OCI-LY1 (cell line): ENCODE measurements around the gene CPPED1.

Experiments
- EZH2 ChIP-seq: fragments of 200-600 bp; sonication (generic), shearing (Covaris generic); IDR thresholded peaks from 2 replicates; pipeline ENCODE4 v1.8.0; 2017; ENCODE audit warnings: borderline replicate concordance, mixed run types, mild to moderate bottlenecking, antibody characterized with exemption, low read length, moderate library complexity, mixed read lengths
- TF ChIP-seq, protein P1 (sequence below): fragments of 200-600 bp; sonication (generic), shearing (Covaris generic); IDR thresholded peaks from 2 replicates; pipeline ENCODE4 v1.5.1; 2017; ENCODE audit warnings: mild to moderate bottlenecking, antibody characterized with exemption, low read length, moderate library complexity, mixed read lengths

DNA sequence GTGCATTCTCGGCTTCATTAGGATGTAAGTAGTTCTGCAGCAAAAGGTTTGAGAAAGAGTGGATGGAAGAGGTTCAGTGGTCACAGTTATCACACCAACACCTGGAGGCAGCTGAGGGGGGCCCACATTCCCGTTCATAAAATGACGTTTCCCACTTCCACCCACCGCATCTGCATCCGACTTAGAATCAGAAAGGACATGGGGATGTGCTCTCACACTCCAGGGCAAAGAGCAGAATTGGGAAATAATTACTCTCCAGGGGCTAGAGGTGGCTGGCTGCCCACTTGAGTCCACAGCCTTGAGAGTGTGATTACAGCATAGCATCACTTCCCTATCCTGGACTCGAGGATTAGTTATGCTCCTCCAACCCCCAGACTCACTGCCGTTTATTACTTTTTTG is 122.0 kb downstream of the CPPED1 start:
- TF ChIP-seq, protein P1, sequence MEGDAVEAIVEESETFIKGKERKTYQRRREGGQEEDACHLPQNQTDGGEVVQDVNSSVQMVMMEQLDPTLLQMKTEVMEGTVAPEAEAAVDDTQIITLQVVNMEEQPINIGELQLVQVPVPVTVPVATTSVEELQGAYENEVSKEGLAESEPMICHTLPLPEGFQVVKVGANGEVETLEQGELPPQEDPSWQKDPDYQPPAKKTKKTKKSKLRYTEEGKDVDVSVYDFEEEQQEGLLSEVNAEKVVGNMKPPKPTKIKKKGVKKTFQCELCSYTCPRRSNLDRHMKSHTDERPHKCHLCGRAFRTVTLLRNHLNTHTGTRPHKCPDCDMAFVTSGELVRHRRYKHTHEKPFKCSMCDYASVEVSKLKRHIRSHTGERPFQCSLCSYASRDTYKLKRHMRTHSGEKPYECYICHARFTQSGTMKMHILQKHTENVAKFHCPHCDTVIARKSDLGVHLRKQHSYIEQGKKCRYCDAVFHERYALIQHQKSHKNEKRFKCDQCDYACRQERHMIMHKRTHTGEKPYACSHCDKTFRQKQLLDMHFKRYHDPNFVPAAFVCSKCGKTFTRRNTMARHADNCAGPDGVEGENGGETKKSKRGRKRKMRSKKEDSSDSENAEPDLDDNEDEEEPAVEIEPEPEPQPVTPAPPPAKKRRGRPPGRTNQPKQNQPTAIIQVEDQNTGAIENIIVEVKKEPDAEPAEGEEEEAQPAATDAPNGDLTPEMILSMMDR: no peak
- no peak for TF ChIP-seq EZH2
